ENCODE measurements around the gene DLK2. TPM values are rescaled to one million over a fixed set of nuclear protein-coding genes. Genes with fewer than 3 reads are reported as not detected.

DLK2 gene
- total RNA-seq, 2 experiments from 2014 or later = 0.19 to 0.36 TPM

DNA sequence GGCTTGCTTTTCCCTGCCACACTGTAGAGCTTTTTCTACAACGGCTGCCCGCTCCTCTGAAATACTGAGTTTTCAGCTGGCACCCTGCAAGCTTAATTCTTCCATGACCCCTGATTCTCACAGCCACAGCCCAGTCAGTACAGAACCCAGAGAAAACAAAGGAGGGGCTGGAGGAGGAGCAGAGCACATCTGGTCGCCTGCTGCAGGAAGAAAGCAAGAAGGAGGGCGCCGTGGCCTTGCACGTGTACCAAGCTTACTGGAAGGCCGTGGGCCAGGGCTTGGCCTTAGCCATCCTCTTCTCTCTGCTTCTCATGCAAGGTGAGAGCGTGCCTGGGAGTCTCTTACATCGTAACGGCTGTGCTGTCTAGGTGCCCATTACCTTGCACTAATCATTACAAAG lies 11.3 kb downstream of the DLK2 start:
- H3K4me1 ChIP-seq (ENCODE audit: insufficient read depth, low read length) = no peaks in the 10 kb centered on the region
- peaks cover 73% of the 10 kb centered on the region for H3K36me3 ChIP-seq (ENCODE audit: insufficient read depth, low read length)
- H3K4me1 Mint-ChIP-seq (ENCODE audit: low read depth) = no peaks in the 10 kb centered on the region
- CTCF ChIA-PET = no interaction called here
- TF ChIP-seq, protein P1, sequence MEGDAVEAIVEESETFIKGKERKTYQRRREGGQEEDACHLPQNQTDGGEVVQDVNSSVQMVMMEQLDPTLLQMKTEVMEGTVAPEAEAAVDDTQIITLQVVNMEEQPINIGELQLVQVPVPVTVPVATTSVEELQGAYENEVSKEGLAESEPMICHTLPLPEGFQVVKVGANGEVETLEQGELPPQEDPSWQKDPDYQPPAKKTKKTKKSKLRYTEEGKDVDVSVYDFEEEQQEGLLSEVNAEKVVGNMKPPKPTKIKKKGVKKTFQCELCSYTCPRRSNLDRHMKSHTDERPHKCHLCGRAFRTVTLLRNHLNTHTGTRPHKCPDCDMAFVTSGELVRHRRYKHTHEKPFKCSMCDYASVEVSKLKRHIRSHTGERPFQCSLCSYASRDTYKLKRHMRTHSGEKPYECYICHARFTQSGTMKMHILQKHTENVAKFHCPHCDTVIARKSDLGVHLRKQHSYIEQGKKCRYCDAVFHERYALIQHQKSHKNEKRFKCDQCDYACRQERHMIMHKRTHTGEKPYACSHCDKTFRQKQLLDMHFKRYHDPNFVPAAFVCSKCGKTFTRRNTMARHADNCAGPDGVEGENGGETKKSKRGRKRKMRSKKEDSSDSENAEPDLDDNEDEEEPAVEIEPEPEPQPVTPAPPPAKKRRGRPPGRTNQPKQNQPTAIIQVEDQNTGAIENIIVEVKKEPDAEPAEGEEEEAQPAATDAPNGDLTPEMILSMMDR (IDR thresholded peaks at IDR 0.05) = no peak
- H3K4me3 ChIP-seq (ENCODE audit: low read length) = no peak overlapping the region
- H3K27me3 Mint-ChIP-seq = no peaks in the 10 kb centered on the region
- no peaks in the 10 kb centered on the region for H3K27me3 ChIP-seq (ENCODE audit: control insufficient read depth in 1 of 2, insufficient read depth in 2 of 2, low read length in 2 of 2)
- intact Hi-C loops (cut with DNase I, micrococcal nuclease) = no loop called here
- H3K9me3 Mint-ChIP-seq = no peaks in the 10 kb centered on the region
- H3K27ac Mint-ChIP-seq = no peak overlapping the region
- ATAC-seq (ENCODE audit: poor library complexity) (no peak), DNase-seq (no peak)
- H3K27ac ChIP-seq (ENCODE audit: low read depth in 1 of 2, low read length in 2 of 2) = no peak overlapping the region
- POLR2A ChIA-PET = no interaction called here
- no peak overlapping the region for H3K4me3 Mint-ChIP-seq
- peaks cover 75% of the 10 kb centered on the region for H3K36me3 Mint-ChIP-seq (ENCODE audit: low read depth)
- H3K9me3 ChIP-seq (ENCODE audit: control insufficient read depth in 1 of 2, insufficient read depth in 1 of 2, low read length in 2 of 2) = no peaks in the 10 kb centered on the region

DNA sequence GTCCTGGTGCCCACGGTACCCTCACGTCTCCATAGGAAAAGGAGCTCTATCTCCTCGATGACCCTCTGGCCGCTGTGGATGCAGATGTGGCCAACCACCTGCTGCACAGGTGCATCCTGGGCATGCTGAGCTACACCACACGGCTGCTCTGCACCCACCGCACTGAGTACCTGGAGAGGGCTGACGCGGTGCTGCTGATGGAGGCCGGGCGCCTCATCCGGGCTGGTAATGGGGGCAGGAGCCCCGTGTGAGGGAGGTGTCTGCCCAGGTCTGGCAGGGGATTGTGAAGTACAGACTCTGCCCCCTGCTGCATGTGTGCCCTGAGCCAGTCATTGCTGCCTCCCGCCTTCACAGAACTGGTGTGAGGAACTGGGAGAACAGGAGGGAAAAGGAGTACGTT lies 12.4 kb downstream of the DLK2 start:
- Mint-ChIP-seq H3K27me3 (no peaks in the 10 kb centered on the region), H3K9me3 (no peaks in the 10 kb centered on the region), H3K27ac (no peak overlapping the region), H3K4me3 (no peak overlapping the region), H3K36me3 (ENCODE audit: low read depth) (peaks cover 71% of the 10 kb centered on the region), H3K4me1 (ENCODE audit: low read depth) (no peaks in the 10 kb centered on the region)
- Histone ChIP-seq H3K4me1 (ENCODE audit: insufficient read depth, low read length) (no peaks in the 10 kb centered on the region), H3K4me3 (ENCODE audit: low read length) (no peak overlapping the region), H3K9me3 (ENCODE audit: control insufficient read depth in 1 of 2, insufficient read depth in 1 of 2, low read length in 2 of 2) (no peaks in the 10 kb centered on the region), H3K27me3 (ENCODE audit: control insufficient read depth in 1 of 2, insufficient read depth in 2 of 2, low read length in 2 of 2) (no peaks in the 10 kb centered on the region), H3K36me3 (ENCODE audit: insufficient read depth, low read length) (peaks cover 73% of the 10 kb centered on the region), H3K27ac (ENCODE audit: low read depth in 1 of 2, low read length in 2 of 2) (no peak overlapping the region)
- ChIA-PET POLR2A (no interaction called here), CTCF (no interaction called here)
- DNase-seq = no peak
- ATAC-seq (ENCODE audit: poor library complexity) = no peak
- intact Hi-C loops (cut with DNase I, micrococcal nuclease) = no loop called here
- TF ChIP-seq, protein P1 (IDR thresholded peaks at IDR 0.05) = no peak

DNA sequence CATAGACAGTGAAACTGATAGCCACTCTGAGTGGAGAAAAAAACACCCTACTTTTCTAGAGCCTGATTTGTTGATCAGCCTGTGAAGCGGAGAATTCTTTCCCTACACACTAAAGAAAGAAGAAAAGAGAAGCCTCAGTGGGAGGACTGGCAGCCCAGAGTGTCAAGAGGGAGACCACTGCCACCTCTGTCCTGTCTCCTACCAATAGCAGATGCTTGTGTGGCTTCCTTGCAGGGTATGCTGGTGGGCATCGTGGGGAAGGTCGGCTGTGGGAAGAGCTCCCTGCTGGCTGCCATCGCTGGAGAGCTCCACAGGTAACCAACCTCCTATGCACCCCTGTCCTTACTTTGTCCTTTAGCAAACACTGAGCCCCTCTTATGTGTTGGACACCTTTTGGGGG lies 17.6 kb downstream of the DLK2 start:
- H3K4me1 ChIP-seq (ENCODE audit: insufficient read depth, low read length) = no peaks in the 10 kb centered on the region
- H3K27ac ChIP-seq (ENCODE audit: low read depth in 1 of 2, low read length in 2 of 2) = no peak overlapping the region
- no peaks in the 10 kb centered on the region for H3K27me3 ChIP-seq (ENCODE audit: control insufficient read depth in 1 of 2, insufficient read depth in 2 of 2, low read length in 2 of 2)
- ChIA-PET POLR2A (no interaction called here), CTCF (no interaction called here)
- DNase-seq (no peak), ATAC-seq (ENCODE audit: poor library complexity) (no peak)
- no peaks in the 10 kb centered on the region for H3K9me3 ChIP-seq (ENCODE audit: control insufficient read depth in 1 of 2, insufficient read depth in 1 of 2, low read length in 2 of 2)
- no peak overlapping the region for H3K27ac Mint-ChIP-seq
- no peaks in the 10 kb centered on the region for H3K9me3 Mint-ChIP-seq
- peaks cover 58% of the 10 kb centered on the region for H3K36me3 ChIP-seq (ENCODE audit: insufficient read depth, low read length)
- H3K4me3 ChIP-seq (ENCODE audit: low read length) = no peak overlapping the region
- no peaks in the 10 kb centered on the region for H3K27me3 Mint-ChIP-seq
- no peaks in the 10 kb centered on the region for H3K4me1 Mint-ChIP-seq (ENCODE audit: low read depth)
- H3K36me3 Mint-ChIP-seq (ENCODE audit: low read depth) = peaks cover 42% of the 10 kb centered on the region
- H3K4me3 Mint-ChIP-seq = no peak overlapping the region
- intact Hi-C loops (cut with DNase I, micrococcal nuclease) = no loop called here
- TF ChIP-seq, protein P1 (IDR thresholded peaks at IDR 0.05) = no peak
